Ascending aorta (tissue), 2 donors: ENCODE measurements around the gene CSTPP1. TPM values are rescaled to one million over a fixed set of nuclear protein-coding genes. Genes with fewer than 3 reads are reported as not detected.

Source experiments
- DNase-seq, 2 donors: peaks; one replicate each; pipeline ENCODE4 v3.0.0-alpha.2; 2019; ENCODE audit warnings: low spot score in 2 of 2
- H3K27ac ChIP-seq, 2 donors: fragments of 200-600 bp; sonication (generic); one replicate each; pipeline ENCODE4 v1.5.1; 2016 to 2017; ENCODE audit warnings: mild to moderate bottlenecking in 1 of 2
- H3K27me3 ChIP-seq: fragments of 200-600 bp; sonication (generic); one replicate; pipeline ENCODE4 v1.5.1; 2017
- H3K36me3 ChIP-seq, 2 donors: fragments of 200-600 bp; sonication (generic); one replicate each; pipeline ENCODE4 v1.5.1; 2016
- H3K4me1 ChIP-seq, 2 donors: fragments of 200-600 bp; sonication (generic); one replicate each; pipeline ENCODE4 v1.5.1; 2016 to 2017; ENCODE audit warnings: mild to moderate bottlenecking in 1 of 2
- H3K4me3 ChIP-seq, 2 donors: fragments of 200-600 bp; sonication (generic); one replicate each; pipeline ENCODE4 v1.5.1; 2016 to 2017; ENCODE audit warnings: mild to moderate bottlenecking in 1 of 2
- H3K9me3 ChIP-seq, 2 donors: fragments of 200-600 bp; sonication (generic); one replicate each; pipeline ENCODE4 v1.5.1; 2016
- intact Hi-C: fragments of 100-400 bp; cut with DNase I; formaldehyde crosslinking; loops from one replicate; pipeline ENCODE4 v1.15.1; 2023
- total RNA-seq: library from RNA; depleted of rRNA; stranded (reverse); fragments of >200 nt; gene quantifications from one replicate; pipeline ENCODE4 v1.1.0, GENCODE V29; 2016
- TF ChIP-seq, protein P1 (sequence below), 3 experiments: fragments of 200-600 bp in 2 of 3; fragments of 450-650 bp in 1 of 3; sonication (generic) in 2 of 3; IDR thresholded peaks; one replicate each; pipeline ENCODE4 v1.5.1; 2016 to 2019; ENCODE audit warnings: antibody characterized with exemption in 3 of 3, mild to moderate bottlenecking in 1 of 3, moderate library complexity in 1 of 3

CSTPP1 gene
- total RNA-seq, 1 donor from 2014 or later, result 16.6 TPM

DNA sequence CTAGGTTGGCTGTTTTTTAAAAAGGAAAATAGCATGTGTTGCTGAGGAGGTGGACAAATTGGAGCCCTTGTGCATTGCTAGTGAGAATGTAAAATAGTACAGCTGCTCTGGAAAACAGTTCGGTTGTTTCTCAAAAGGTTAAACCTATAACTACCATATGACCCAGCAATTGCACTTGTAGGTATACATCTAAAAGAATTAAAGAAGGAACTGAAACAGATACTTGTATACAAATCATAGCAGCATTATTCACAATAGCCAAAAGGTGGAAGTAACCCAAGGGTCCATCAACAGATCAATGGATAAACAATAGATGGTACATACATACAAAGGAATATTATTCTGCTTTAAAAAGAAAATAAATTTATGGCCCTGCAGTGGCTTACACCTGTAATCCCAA lies 111.4 kb downstream of the CSTPP1 start:
- TF ChIP-seq, protein P1, sequence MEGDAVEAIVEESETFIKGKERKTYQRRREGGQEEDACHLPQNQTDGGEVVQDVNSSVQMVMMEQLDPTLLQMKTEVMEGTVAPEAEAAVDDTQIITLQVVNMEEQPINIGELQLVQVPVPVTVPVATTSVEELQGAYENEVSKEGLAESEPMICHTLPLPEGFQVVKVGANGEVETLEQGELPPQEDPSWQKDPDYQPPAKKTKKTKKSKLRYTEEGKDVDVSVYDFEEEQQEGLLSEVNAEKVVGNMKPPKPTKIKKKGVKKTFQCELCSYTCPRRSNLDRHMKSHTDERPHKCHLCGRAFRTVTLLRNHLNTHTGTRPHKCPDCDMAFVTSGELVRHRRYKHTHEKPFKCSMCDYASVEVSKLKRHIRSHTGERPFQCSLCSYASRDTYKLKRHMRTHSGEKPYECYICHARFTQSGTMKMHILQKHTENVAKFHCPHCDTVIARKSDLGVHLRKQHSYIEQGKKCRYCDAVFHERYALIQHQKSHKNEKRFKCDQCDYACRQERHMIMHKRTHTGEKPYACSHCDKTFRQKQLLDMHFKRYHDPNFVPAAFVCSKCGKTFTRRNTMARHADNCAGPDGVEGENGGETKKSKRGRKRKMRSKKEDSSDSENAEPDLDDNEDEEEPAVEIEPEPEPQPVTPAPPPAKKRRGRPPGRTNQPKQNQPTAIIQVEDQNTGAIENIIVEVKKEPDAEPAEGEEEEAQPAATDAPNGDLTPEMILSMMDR (IDR thresholded peaks at IDR 0.05), result no peak

GRCh38 chr11:47050284-47050683 lies 113.7 kb downstream of the CSTPP1 start:
- Histone ChIP-seq H3K4me1 (peaks cover 0 to 3% of the 10 kb centered on the region in 2 donors), H3K27ac (no peak overlapping the region), H3K9me3 (no peaks in the 10 kb centered on the region), H3K36me3 (no peaks in the 10 kb centered on the region), H3K4me3 (no peak overlapping the region), H3K27me3 (no peaks in the 10 kb centered on the region)
- TF ChIP-seq, protein P1 (IDR thresholded peaks at IDR 0.05), result no peak
- DNase-seq, result no peak
- intact Hi-C loops, result no loop called here

More for the DNA sequence above, 111.4 kb downstream of the CSTPP1 start:
- H3K9me3 ChIP-seq, result no peaks in the 10 kb centered on the region
- no peak for DNase-seq
- H3K27ac ChIP-seq, result no peak overlapping the region
- intact Hi-C loops, result no loop called here
- peaks cover 0 to 3% of the 10 kb centered on the region in 2 donors for H3K4me1 ChIP-seq
- H3K36me3 ChIP-seq, result no peaks in the 10 kb centered on the region
- H3K27me3 ChIP-seq, result no peaks in the 10 kb centered on the region
- no peak overlapping the region for H3K4me3 ChIP-seq

DNA sequence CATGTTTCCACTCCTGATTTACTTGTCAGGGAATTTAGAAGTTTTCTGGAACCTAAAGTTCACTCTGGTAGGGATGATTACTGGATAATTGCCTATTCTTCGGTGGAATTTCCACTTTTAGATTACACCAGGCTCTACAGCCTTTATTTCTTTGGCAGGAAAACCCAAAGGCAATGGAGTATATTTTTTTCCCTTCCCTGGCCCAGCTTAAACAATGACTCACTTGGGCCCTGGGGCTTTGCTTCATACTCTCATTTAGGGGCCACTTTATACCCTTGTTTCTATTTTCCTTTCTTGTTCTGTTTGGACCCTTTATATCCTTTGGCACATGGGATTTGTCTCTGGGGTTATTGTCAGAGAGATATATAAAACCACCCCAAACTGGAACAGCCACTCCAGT lies 114.7 kb downstream of the CSTPP1 start:
- H3K9me3 ChIP-seq, result no peaks in the 10 kb centered on the region
- H3K27ac ChIP-seq, result peak overlapping the region in 1 of 2 donors; percentile 52
- no peak for DNase-seq
- H3K27me3 ChIP-seq, result no peaks in the 10 kb centered on the region
- no peak overlapping the region for H3K4me3 ChIP-seq
- H3K4me1 ChIP-seq, result peaks cover 0 to 3% of the 10 kb centered on the region in 2 donors
- TF ChIP-seq, protein P1 (IDR thresholded peaks at IDR 0.05), result no peak
- H3K36me3 ChIP-seq, result no peaks in the 10 kb centered on the region
- intact Hi-C loops, result no loop called here

DNA sequence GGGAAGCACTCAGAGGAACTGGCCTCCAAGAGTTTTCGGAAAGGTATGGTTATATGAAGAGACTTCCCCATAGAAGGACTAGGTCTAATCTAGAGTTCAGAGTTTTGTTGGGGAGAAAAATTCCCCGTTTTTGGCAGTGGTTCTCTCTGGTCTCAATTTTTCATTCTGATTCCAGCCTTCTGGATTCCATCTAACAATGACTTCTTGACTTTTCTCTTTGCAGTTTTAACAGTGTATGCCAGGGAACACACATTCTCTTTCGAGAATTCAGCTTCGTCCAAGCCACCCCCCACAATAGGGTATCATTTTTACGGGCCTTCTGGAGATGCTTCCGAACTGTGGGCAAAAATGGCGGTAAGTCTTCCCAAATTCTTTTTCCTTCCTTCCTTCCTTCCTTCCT lies 115.6 kb downstream of the CSTPP1 start:
- TF ChIP-seq, protein P1 (IDR thresholded peaks at IDR 0.05), result no peak
- intact Hi-C loops, result no loop called here
- no peak for DNase-seq
- Histone ChIP-seq H3K27me3 (no peaks in the 10 kb centered on the region), H3K4me3 (no peak overlapping the region), H3K36me3 (peaks cover 0 to under 1% of the 10 kb centered on the region in 2 donors), H3K27ac (peak overlapping the region in 1 of 2 donors; percentile 52), H3K4me1 (peaks cover 0 to 3% of the 10 kb centered on the region in 2 donors), H3K9me3 (no peaks in the 10 kb centered on the region)

DNA sequence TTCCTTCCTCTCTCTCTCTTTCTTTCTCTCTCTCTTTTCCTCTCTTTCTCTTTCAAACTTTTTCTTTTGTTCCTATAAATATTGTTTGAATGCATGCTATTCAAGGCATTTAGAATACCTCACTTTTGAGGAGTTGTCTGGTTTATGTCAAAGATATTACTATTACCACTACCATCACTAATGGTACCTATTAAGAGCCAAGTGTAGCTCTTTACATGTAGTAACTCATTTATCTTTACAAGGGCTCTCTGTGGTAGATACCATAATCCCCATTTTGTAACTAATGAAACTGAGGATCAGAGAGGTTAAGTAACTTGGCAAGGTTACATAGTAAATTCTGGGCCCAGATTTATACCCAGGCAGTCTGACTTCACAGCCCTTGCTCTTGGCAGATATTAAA lies 116.0 kb downstream of the CSTPP1 start:
- no peak overlapping the region for H3K4me3 ChIP-seq
- peaks cover 0 to 3% of the 10 kb centered on the region in 2 donors for H3K36me3 ChIP-seq
- DNase-seq, result no peak
- H3K27ac ChIP-seq, result no peak overlapping the region
- H3K27me3 ChIP-seq, result no peaks in the 10 kb centered on the region
- TF ChIP-seq, protein P1 (IDR thresholded peaks at IDR 0.05), result no peak
- H3K4me1 ChIP-seq, result peaks cover 0 to 3% of the 10 kb centered on the region in 2 donors
- H3K9me3 ChIP-seq, result no peaks in the 10 kb centered on the region
- intact Hi-C loops, result no loop called here

DNA sequence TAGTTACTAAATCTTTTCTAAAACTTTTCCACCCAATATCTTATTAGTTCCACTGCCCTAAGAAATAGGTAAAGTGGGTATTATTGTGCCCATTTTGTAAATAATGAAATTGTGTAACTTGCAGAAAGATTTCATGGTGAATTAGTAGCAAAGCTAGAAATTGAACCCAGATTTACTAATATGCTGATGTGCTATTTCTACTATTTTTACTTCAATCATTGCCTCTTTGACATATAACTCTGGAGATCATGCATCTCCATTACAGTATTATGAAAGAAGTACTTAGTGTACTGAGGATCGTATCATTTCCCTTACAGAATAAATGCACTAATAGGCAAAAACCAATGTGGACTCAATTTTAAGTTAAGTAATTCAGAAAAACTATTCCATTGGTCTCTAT lies 119.0 kb downstream of the CSTPP1 start:
- H3K27me3 ChIP-seq, result no peaks in the 10 kb centered on the region
- peaks cover 0 to 3% of the 10 kb centered on the region in 2 donors for H3K4me1 ChIP-seq
- no peak overlapping the region for H3K4me3 ChIP-seq
- TF ChIP-seq, protein P1 (IDR thresholded peaks at IDR 0.05), result no peak
- DNase-seq, result no peak
- H3K36me3 ChIP-seq, result peaks cover 0 to 3% of the 10 kb centered on the region in 2 donors
- H3K27ac ChIP-seq, result no peak overlapping the region
- intact Hi-C loops, result no loop called here
- H3K9me3 ChIP-seq, result no peaks in the 10 kb centered on the region
